Measurements from ENCODE around the gene MACROD2. TPM values are rescaled to one million over a fixed set of nuclear protein-coding genes. Genes with fewer than 3 reads are reported as not detected.

Gene MACROD2
- total RNA-seq, 1 donor from 2014 or later: 0.23 TPM

DNA sequence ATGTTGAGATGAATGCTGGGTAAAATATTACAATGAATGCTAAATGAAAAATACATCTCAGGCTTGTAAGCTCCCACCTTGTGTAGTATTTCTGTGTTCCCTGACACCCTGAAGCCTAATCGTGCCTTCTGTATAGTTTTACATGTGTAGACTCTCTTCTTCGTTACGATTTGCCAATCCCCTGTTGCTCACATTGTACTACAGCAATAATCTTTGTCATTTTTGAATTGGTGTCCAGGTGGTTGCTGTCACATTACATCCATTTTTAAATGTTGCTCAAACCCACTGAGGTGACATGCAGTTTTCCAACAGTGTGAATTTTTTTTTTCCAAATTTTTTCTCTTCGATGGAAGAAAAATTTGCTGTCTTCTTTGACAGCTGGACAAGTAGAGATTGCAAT, 642.1 kb downstream of the MACROD2 start:
- no peak overlapping the region for H3K4me3 ChIP-seq (ENCODE audit: low read depth, low read length)
- no peak for TF ChIP-seq CTCF (conservative IDR thresholded peaks at IDR 0.05; ENCODE audit: low read depth, low read length)
- DNase-seq (ENCODE audit: low read depth): no peak

DNA sequence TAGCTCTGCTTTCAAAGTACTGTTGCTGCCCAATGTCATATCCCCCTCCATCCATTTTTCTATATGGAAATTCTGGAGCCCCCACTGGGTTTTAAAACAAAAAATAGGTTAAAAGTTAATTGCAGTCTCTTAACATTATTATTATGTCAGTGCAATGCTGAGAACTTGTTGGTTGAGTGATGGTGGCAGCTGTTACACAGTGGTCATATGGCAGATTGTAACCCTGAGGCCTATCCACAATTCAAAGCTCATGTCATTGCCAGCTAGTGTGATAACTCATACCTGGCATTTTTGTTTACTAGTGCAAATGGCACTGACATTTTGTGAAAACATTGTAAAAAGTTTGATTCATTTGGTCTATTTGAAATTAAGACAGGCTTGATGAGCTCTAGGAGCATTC, 647.8 kb downstream of the MACROD2 start:
- no peak overlapping the region for H3K4me3 ChIP-seq (ENCODE audit: low read depth, low read length)
- TF ChIP-seq CTCF (conservative IDR thresholded peaks at IDR 0.05; ENCODE audit: low read depth, low read length): no peak
- DNase-seq (ENCODE audit: low read depth): no peak

GRCh38 chr20:14643556-14643955, 648.2 kb downstream of the MACROD2 start:
- DNase-seq (ENCODE audit: low read depth): no peak
- TF ChIP-seq CTCF (conservative IDR thresholded peaks at IDR 0.05; ENCODE audit: low read depth, low read length): no peak
- H3K4me3 ChIP-seq (ENCODE audit: low read depth, low read length): no peak overlapping the region

DNA sequence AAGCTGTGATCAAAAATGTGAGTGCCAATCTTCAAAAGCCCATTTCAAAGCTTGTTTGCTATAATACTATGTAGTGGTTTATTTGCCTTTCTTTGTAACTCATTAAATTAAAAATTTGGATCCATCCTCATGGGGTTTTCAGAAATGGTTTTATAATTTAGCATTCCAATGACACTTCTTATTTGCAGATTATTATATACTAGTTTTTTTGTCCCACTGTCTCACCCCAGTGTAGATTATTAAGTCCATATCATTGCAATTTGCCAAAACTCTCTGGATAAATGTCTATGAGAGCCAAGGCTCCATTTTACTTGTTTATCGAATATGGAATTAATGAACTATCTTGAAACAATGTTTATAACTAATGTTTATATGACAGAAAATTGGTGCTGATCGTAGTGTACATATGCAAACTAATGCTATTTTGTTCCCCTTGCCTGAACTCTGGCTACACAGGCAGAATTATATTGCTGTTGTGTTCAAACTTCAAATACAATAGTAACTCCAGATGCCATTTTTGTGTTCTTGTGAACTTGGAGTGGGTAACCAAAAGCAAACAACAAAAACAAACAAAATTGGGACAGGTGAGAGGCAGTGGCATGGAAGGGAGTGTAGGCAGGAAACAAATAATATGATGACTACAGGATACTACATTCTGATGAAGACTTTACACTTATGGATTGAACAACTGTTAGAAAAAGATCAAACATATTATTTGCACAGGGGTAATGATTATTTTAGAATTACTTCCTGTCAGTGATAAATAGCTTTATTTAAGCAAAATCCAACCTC, 649.2 kb downstream of the MACROD2 start:
- H3K4me3 ChIP-seq (ENCODE audit: low read depth, low read length): no peak overlapping the region
- no peak for TF ChIP-seq CTCF (conservative IDR thresholded peaks at IDR 0.05; ENCODE audit: low read depth, low read length)
- DNase-seq (ENCODE audit: low read depth): no peak

- no peak for DNase-seq (ENCODE audit: low read depth)
- H3K4me3 ChIP-seq (ENCODE audit: low read depth, low read length): no peak overlapping the region
- no peak for TF ChIP-seq CTCF (conservative IDR thresholded peaks at IDR 0.05; ENCODE audit: low read depth, low read length)
Measured at GRCh38 chr20:14647016-14647415, 651.7 kb downstream of the MACROD2 start.

GRCh38 chr20:14649662-14650061, 654.3 kb downstream of the MACROD2 start:
- TF ChIP-seq CTCF (conservative IDR thresholded peaks at IDR 0.05; ENCODE audit: low read depth, low read length): no peak
- no peak overlapping the region for H3K4me3 ChIP-seq (ENCODE audit: low read depth, low read length)
- no peak for DNase-seq (ENCODE audit: low read depth)

Measured in epithelial cell of proximal tubule (primary cell).